ENCODE results near the gene GET4. TPM values are rescaled to one million over a fixed set of nuclear protein-coding genes. Genes with fewer than 3 reads are reported as not detected.

The GET4 gene
- total and polyA plus RNA-seq, 2 of the 13 experiments (the other 11 are each of a cell fraction or from before 2014, with no cell fraction given): 28.2 to 35.2 TPM

DNA sequence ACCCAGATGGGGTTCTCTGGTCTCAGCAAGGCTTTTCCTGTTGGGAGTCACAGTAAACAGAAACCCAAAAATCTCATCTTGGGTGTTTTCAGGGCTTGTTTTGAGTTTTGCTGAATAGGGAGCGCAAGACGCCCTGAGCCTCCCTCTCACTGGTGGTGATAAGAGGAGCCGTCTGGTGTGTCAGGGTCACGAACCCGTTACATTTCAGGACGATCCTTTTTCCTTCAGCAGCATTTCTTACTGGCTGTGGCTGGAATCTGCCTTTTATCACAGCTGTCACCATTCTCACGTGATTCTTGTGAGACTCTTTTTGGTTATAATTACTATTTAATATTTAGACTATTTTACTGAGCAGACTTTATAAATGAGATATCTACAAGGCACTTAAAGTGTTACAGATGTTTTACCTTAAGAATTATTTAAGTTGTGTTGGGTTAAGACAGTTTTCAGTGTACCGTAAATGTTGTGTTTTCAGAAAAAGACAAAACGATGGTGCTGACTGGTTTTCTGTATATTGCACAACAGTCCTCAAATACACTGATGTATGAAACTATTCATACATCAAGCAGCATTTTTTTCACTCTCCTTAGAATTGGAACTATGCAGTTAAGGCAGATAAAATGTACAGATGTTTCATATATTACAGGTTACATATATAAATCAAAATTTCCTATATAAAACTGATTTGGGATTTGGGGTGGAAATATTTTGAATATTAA lies 2.2 kb upstream of the GET4 start:
- intact Hi-C loops (cut with micrococcal nuclease; ENCODE audit: unreplicated experiment): loop anchor here (10.0 kb wide), 1 partner anchor 59 kb away; no protein-coding TSS in a partner anchor
- ChIA-PET CTCF (ENCODE audit: low intra/inter-chr PET ratio, low total read pairs) (interaction anchor here (1.6 kb wide), 1 partner anchor 86 kb away, joined by 23 read pairs; no protein-coding TSS in a partner anchor), POLR2A (interaction anchor here (1.0 to 1.1 kb wide), 2 partner anchors 27 to 83 kb away, joined by 3 to 5 read pairs; no protein-coding TSS in a partner anchor)
- no TSS peak for BruUV-seq (replicated peaks)
- FAIRE-seq (no peak), ATAC-seq (no peak), DNase-seq (ENCODE audit: low spot score) (no peak)
- WGBS (ENCODE audit: low lambda C conversion rate): 92% methylated on average over 9 of the region's 9 CpGs
- Histone ChIP-seq H3K9me3 (ENCODE audit: low read length) (no peaks in the 10 kb centered on the region), H3K4me1 (ENCODE audit: insufficient read depth, low read length) (peaks cover 24% of the 10 kb centered on the region), H4K20me1 (ENCODE audit: insufficient read depth, low read length) (peaks cover 10% of the 10 kb centered on the region; the same call in 1 of the 2 replicates), H3K4me2 (ENCODE audit: low read depth, low read length) (no peak overlapping the region), H3K79me2 (ENCODE audit: insufficient read depth, low read length) (peaks cover 14% of the 10 kb centered on the region), H2AFZ (ENCODE audit: low read length) (no peak overlapping the region), H3K4me3 (replicated peaks in 1 of 3; ENCODE audit: insufficient read depth in 1 of 3, low read depth in 2 of 3, low read length in 3 of 3) (no peak overlapping the region), H3K9ac (ENCODE audit: insufficient read depth, low read depth, low read length) (no peak overlapping the region; the same call in 1 of the 2 replicates), H3K27me3 (ENCODE audit: control insufficient read depth in 1 of 2, insufficient read depth in 2 of 2, low read length in 2 of 2) (no peaks in the 10 kb centered on the region), H3K36me3 (replicated peaks in 1 of 2; ENCODE audit: control insufficient read depth in 1 of 2, insufficient read depth in 2 of 2, low read length in 2 of 2) (peaks cover 5 to 31% of the 10 kb centered on the region in 2 experiments), H3K27ac (ENCODE audit: extremely low read length, insufficient read depth, low read length) (peak overlapping the region; percentile 55)
- TF ChIP-seq CEBPB (IDR thresholded peaks at IDR 0.05; ENCODE audit: borderline replicate concordance, low read depth, low read length) (peak; percentile 76), ZNF816 (CRISPR knock-in tag; IDR thresholded peaks at IDR 0.05; ENCODE audit: borderline replicate concordance) (0 out of 2 replicates have a peak, but pooled peaks have one; percentile 13), HMGXB3 (CRISPR knock-in tag; IDR thresholded peaks at IDR 0.05; ENCODE audit: borderline replicate concordance) (no peak)
- in situ Hi-C loops (cut with HindIII; ENCODE audit: extremely low pct_ligation_motif_present, low pct_unique_long_range_greater_than_20kb): loop anchor here (5.0 kb wide), 1 partner anchor 87 kb away; no protein-coding TSS in a partner anchor

Data from HepG2 (cell line).